ENCODE results near the gene CACNA1B. TPM values are rescaled to one million over a fixed set of nuclear protein-coding genes. Genes with fewer than 3 reads are reported as not detected.

The CACNA1B gene
- total and polyA plus RNA-seq, 2 of the 4 experiments (the other 2 are of a cell fraction) = 0.02 TPM; not detected in 1

- H2BK15ac ChIP-seq (ENCODE audit: low read depth, low read length) = no peak overlapping the region
- no peak overlapping the region for H3K18ac ChIP-seq (ENCODE audit: low read depth, low read length)
- no peak overlapping the region for H2BK5ac ChIP-seq (ENCODE audit: low read depth, low read length, poor library complexity, severe bottlenecking)
- no peaks in the 10 kb centered on the region for H3K9me1 ChIP-seq (ENCODE audit: insufficient read depth, low read length)
- no TSS peak for BruUV-seq (replicated peaks)
- no peak overlapping the region for H2AK5ac ChIP-seq (ENCODE audit: low read depth, low read length)
- H4K20me1 ChIP-seq (ENCODE audit: insufficient read depth, low read length) = no peaks in the 10 kb centered on the region
- no peak overlapping the region for H3K4me2 ChIP-seq (ENCODE audit: low read depth, low read length)
- ATAC-seq (ENCODE audit: low read depth) = no peak
- no peak overlapping the region for H2AK9ac ChIP-seq (replicated peaks; ENCODE audit: low read depth, low read length, poor library complexity)
- H2BK20ac ChIP-seq (ENCODE audit: low read depth, low read length) = no peak overlapping the region
- H4K5ac ChIP-seq (ENCODE audit: low read depth, low read length) = no peak overlapping the region
- CTCF ChIA-PET = no interaction called here
- dilution Hi-C loops (cut with HindIII; ENCODE audit: low sequenced_read_pairs, unreplicated experiment) (no loop called here), intact Hi-C loops (cut with micrococcal nuclease) (no loop called here), in situ Hi-C loops (cut with MboI; ENCODE audit: low sequenced_read_pairs) (no loop called here)
- no peak overlapping the region for H3K23ac ChIP-seq (ENCODE audit: low read depth, low read length)
- 96% methylated on average over 7 of the region's 10 CpGs; no CpG with 5 or more reads in 1 of the 2 experiments for WGBS, 2 experiments (ENCODE audit: extremely low coverage in 2 of 2, insufficient read length in 1 of 2)
- H3K56ac ChIP-seq (ENCODE audit: extremely low read depth, insufficient read depth, low read length) = no peak overlapping the region
- no peak for DNase-seq
- no peak overlapping the region for H2AFZ ChIP-seq (replicated peaks; ENCODE audit: low read length, poor library complexity)
- no peak overlapping the region for H3K14ac ChIP-seq (replicated peaks; ENCODE audit: low read depth, low read length)
- no peak overlapping the region for H3K4me3 ChIP-seq (ENCODE audit: insufficient read depth, low read depth, low read length)
- no peak overlapping the region for H3K27ac ChIP-seq (ENCODE audit: insufficient read depth, low read length)
- H3K79me1 ChIP-seq (ENCODE audit: low read depth in 1 of 2, low read length in 2 of 2) = no peaks in the 10 kb centered on the region; a peak in 1 of 4 replicates
- H3K9ac ChIP-seq (ENCODE audit: low read depth, low read length) = no peak overlapping the region
- TF ChIP-seq MXI1 (IDR thresholded peaks at IDR 0.05; ENCODE audit: borderline replicate concordance, low read depth, low read length) (no peak), RFX5 (IDR thresholded peaks at IDR 0.05; ENCODE audit: low read depth, low read length) (no peak), MAZ (IDR thresholded peaks at IDR 0.05; ENCODE audit: borderline replicate concordance, low read depth, low read length) (no peak), ELK1 (IDR thresholded peaks at IDR 0.05; ENCODE audit: borderline replicate concordance, low read depth, low read length) (no peak), RCOR1 (IDR thresholded peaks at IDR 0.05; ENCODE audit: insufficient replicate concordance, low read length) (no peak), CEBPB (IDR thresholded peaks at IDR 0.05; ENCODE audit: low read depth, low read length) (no peak), FOS (IDR thresholded peaks at IDR 0.05; ENCODE audit: low read depth, low read length) (no peak), SMC3 (IDR thresholded peaks at IDR 0.05; ENCODE audit: low read depth, low read length) (no peak), NFE2L2 (IDR thresholded peaks at IDR 0.05; ENCODE audit: low read depth, low read length) (no peak), BHLHE40 (IDR thresholded peaks at IDR 0.05; ENCODE audit: low read depth, low read length) (no peak), MAFK (IDR thresholded peaks at IDR 0.05; ENCODE audit: low read depth, low read length) (no peak)
- TF ChIP-seq, protein P1, sequence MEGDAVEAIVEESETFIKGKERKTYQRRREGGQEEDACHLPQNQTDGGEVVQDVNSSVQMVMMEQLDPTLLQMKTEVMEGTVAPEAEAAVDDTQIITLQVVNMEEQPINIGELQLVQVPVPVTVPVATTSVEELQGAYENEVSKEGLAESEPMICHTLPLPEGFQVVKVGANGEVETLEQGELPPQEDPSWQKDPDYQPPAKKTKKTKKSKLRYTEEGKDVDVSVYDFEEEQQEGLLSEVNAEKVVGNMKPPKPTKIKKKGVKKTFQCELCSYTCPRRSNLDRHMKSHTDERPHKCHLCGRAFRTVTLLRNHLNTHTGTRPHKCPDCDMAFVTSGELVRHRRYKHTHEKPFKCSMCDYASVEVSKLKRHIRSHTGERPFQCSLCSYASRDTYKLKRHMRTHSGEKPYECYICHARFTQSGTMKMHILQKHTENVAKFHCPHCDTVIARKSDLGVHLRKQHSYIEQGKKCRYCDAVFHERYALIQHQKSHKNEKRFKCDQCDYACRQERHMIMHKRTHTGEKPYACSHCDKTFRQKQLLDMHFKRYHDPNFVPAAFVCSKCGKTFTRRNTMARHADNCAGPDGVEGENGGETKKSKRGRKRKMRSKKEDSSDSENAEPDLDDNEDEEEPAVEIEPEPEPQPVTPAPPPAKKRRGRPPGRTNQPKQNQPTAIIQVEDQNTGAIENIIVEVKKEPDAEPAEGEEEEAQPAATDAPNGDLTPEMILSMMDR (conservative IDR thresholded peaks at IDR 0.05; ENCODE audit: low read depth, low read length) = no peak
- H3K4ac ChIP-seq (ENCODE audit: low read depth, low read length) = no peak overlapping the region
- POLR2A ChIA-PET (ENCODE audit: unreplicated experiment) = no interaction called here
- H3K36me3 ChIP-seq (ENCODE audit: control insufficient read depth, insufficient read depth, low read length) = peaks cover 31% of the 10 kb centered on the region
- no peak overlapping the region for H4K91ac ChIP-seq (ENCODE audit: insufficient read depth, low read depth, low read length)
- H3K4me1 ChIP-seq (ENCODE audit: control insufficient read depth, insufficient read depth, low read length) = no peaks in the 10 kb centered on the region
- no peak overlapping the region for H2BK120ac ChIP-seq (ENCODE audit: low read depth, low read length)
- peaks cover 4% of the 10 kb centered on the region; the same call in 1 of the 2 replicates for H3K9me3 ChIP-seq (ENCODE audit: control insufficient read depth, insufficient read depth, low read length)
- H3K27me3 ChIP-seq (ENCODE audit: control insufficient read depth, insufficient read depth, low read length) = no peaks in the 10 kb centered on the region
- no peak overlapping the region for H4K8ac ChIP-seq (ENCODE audit: low read depth in 2 of 2, low read length in 2 of 2)
Measured at GRCh38 chr9:137838576-137838975, 39.0 kb upstream of the CACNA1B start.

Data from IMR-90 (cell line).